ENCODE results near the gene CUL1. TPM values are rescaled to one million over a fixed set of nuclear protein-coding genes. Genes with fewer than 3 reads are reported as not detected.

The CUL1 gene
- total RNA-seq, 1 donor from 2014 or later = 62.8 TPM

GRCh38 chr7:148834605-148835004 is 135.9 kb downstream of the CUL1 start:
- no peak for FAIRE-seq

GRCh38 chr7:148835854-148836253 is 137.2 kb downstream of the CUL1 start:
- DNase-seq (ENCODE audit: low spot score in 2 of 2) = no peak

More at GRCh38 chr7:148834605-148835004, 135.9 kb downstream of the CUL1 start:
- DNase-seq (ENCODE audit: low spot score in 2 of 2) = no peak

GRCh38 chr7:148838905-148839304 is 140.2 kb downstream of the CUL1 start:
- no peak for DNase-seq (ENCODE audit: low spot score in 2 of 2)
- no peak for FAIRE-seq

More at GRCh38 chr7:148835854-148836253, 137.2 kb downstream of the CUL1 start:
- no peak for FAIRE-seq

- DNase-seq (ENCODE audit: low spot score in 2 of 2) (no peak), FAIRE-seq (no peak)
These were observed 149.4 kb downstream of the CUL1 start for GRCh38 chr7:148847815-148848734.

GRCh38 chr7:148849393-148850098 is 150.8 kb downstream of the CUL1 start:
- DNase-seq (ENCODE audit: low spot score in 2 of 2) = no peak
- FAIRE-seq = no peak

- FAIRE-seq (no peak), DNase-seq (ENCODE audit: low spot score in 2 of 2) (no peak)
These were observed 151.9 kb downstream of the CUL1 start for GRCh38 chr7:148850564-148850963.

Small RNA genes within 50 kb of the gene (small RNA-seq; reads per million reads assigned to genes)
- gene RNU7-20P = not detected

Other genes with a start within 250 kb of the CUL1 start
- gene C7orf33, start 108.1 kb upstream of the CUL1 start, total RNA-seq = not detected
- 38.7 TPM for gene EZH2, start 185.4 kb downstream of the CUL1 start, total RNA-seq